ENCODE results near the gene AMBRA1.

DNA sequence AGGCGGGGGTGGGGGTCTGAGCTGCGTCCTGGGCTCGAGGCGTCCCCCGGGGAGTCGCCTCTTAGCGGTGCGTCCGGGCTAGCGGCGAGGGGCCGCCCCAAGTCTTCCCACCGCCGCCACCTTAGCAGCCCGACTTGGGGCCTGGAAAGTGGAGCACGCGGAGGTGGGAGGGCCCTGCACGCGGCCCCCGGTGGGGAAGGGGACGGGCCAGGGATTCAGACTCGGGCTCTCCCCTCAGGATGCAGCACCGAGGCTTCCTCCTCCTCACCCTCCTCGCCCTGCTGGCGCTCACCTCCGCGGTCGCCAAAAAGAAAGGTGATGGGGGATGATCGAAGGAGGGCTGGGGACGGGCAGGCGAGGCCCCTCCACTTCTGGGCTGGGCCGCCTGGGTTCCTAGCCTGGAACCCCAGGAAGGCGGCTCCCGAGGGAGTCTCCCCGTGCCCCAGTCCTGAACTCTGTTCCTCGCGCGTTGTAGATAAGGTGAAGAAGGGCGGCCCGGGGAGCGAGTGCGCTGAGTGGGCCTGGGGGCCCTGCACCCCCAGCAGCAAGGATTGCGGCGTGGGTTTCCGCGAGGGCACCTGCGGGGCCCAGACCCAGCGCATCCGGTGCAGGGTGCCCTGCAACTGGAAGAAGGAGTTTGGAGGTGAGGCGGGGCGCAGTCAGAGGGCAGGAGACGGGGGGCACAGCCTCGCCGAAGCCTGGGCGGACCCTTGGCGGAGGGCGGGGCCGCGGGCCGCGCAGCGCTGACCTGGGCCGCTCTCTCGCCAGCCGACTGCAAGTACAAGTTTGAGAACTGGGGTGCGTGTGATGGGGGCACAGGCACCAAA, 211.8 kb downstream of the AMBRA1 start:
- no peak for TF ChIP-seq POLR2A (IDR thresholded peaks at IDR 0.05)
- TF ChIP-seq, protein P1, sequence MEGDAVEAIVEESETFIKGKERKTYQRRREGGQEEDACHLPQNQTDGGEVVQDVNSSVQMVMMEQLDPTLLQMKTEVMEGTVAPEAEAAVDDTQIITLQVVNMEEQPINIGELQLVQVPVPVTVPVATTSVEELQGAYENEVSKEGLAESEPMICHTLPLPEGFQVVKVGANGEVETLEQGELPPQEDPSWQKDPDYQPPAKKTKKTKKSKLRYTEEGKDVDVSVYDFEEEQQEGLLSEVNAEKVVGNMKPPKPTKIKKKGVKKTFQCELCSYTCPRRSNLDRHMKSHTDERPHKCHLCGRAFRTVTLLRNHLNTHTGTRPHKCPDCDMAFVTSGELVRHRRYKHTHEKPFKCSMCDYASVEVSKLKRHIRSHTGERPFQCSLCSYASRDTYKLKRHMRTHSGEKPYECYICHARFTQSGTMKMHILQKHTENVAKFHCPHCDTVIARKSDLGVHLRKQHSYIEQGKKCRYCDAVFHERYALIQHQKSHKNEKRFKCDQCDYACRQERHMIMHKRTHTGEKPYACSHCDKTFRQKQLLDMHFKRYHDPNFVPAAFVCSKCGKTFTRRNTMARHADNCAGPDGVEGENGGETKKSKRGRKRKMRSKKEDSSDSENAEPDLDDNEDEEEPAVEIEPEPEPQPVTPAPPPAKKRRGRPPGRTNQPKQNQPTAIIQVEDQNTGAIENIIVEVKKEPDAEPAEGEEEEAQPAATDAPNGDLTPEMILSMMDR (IDR thresholded peaks at IDR 0.05), result no peak
- TF ChIP-seq POLR2AphosphoS5 (IDR thresholded peaks at IDR 0.05), result no peak

Measured in prostate gland (tissue), 2 donors.